Stimulated activated CD4-positive, alpha-beta T cell treated with anti-CD3 and anti-CD28 coated beads, TNF-alpha, amount 100 ng/mL, for 24 hours (primary cell): ENCODE measurements around the gene IL18RAP.

Experiments
- DNase-seq, 3 experiments: peaks; one replicate each; pipeline ENCODE4 v3.0.0-alpha.2; 2020; ENCODE audit warnings: low read depth in 3 of 3

The IL18RAP gene

GRCh38 chr2:102498414-102498813 lies 75.5 kb downstream of the IL18RAP start:
- DNase-seq: no peak

- no peak for DNase-seq
Observed at GRCh38 chr2:102499558-102499957, 76.6 kb downstream of the IL18RAP start.
